Right lobe of liver (tissue), 6 donors: Measurements from ENCODE around the gene COTL1. TPM values are rescaled to one million over a fixed set of nuclear protein-coding genes. Genes with fewer than 3 reads are reported as not detected.

Source experiments
- ATAC-seq, 4 donors: fragments of 200-7000 bp; cut with Tn5 transposase; one replicate each; pipeline ENCODE4 v1.9.1; 2020; ENCODE audit warnings: mild to moderate bottlenecking in 4 of 4, moderate library complexity in 4 of 4
- DNase-seq, 3 donors: peaks; one replicate each; pipeline ENCODE4 v3.0.0-alpha.2; 2020
- H3K27ac ChIP-seq, 3 donors: fragments of 200-600 bp; one replicate each; pipeline ENCODE4 v1.8.0; 2022
- H3K27me3 ChIP-seq, 2 donors: fragments of 200-600 bp; one replicate each; pipeline ENCODE4 v1.8.0; 2022
- H3K36me3 ChIP-seq, 4 donors: fragments of 200-600 bp; sonication (generic) in 1 of 4; one replicate each; pipeline versions ENCODE4 v1.5.1 to v1.8.0; 2017 to 2022; ENCODE audit warnings: control low read depth in 1 of 4
- H3K4me1 ChIP-seq, 4 donors: fragments of 200-600 bp; sonication (generic) in 1 of 4; one replicate each; pipeline versions ENCODE4 v1.5.1 to v1.8.0; 2017 to 2022; ENCODE audit warnings: control low read depth in 1 of 4
- H3K4me3 ChIP-seq, 3 donors: fragments of 200-600 bp; one replicate each; pipeline ENCODE4 v1.8.0; 2022
- H3K9me3 ChIP-seq, 4 donors: fragments of 200-600 bp; sonication (generic) in 1 of 4; one replicate each; pipeline versions ENCODE4 v1.5.1 to v1.8.0; 2017 to 2022; ENCODE audit warnings: control low read depth in 1 of 4
- POLR2A ChIP-seq: fragments of 450-650 bp; IDR thresholded peaks from one replicate; pipeline ENCODE4 v1.6.1; 2017; ENCODE audit warnings: antibody characterized with exemption, mild to moderate bottlenecking
- WGBS: methylation state at CpG from one replicate; pipeline ENCODE4 v1.1.6; 2018; ENCODE audit warnings: low coverage, low lambda C conversion rate; ENCODE audit not compliant: insufficient coverage; ENCODE audit errors: missing lambda C conversion rate; 5-methylcytosine and 5-hydroxymethylcytosine counted together
- intact Hi-C, 2 donors: fragments of 100-400 bp; cut with DNase I; formaldehyde crosslinking; loops; one replicate each; pipeline versions ENCODE4 v1.11.2 to v1.14.1; 2022
- total RNA-seq, 6 experiments: library from RNA; depleted of rRNA in 2 of 6; stranded (reverse); fragments of >200 nt in 2 of 6; fragmentation: NEBNext Ultra II Directional in 3 of 6; extraction: Animal tissue kit (Norgen Biotek cat#: 25700) in 3 of 6; gene quantifications; one replicate each; pipeline versions ENCODE4 v1.1.0 to v1.2.4, GENCODE V29; 2016 to 2023
- TF ChIP-seq, protein P1 (sequence below), 4 donors: fragments of 200-600 bp in 3 of 4; fragments of 450-650 bp in 1 of 4; IDR thresholded peaks; one replicate each; pipeline versions ENCODE4 v1.5.1 to v1.8.0; 2016 to 2022; ENCODE audit warnings: antibody characterized with exemption in 4 of 4, mild to moderate bottlenecking in 2 of 4
- donor health status: DM: no; HTN: yes; CAD: no.
- donor health status: DM: no; HTN: no; CAD: no.
- donor health status: DM: no; HTN: no; CAD: no.
- donor health status: DM: no; HTN: yes; CAD: no.
- donor health status: DM: no; HTN: yes; CAD: no.

The COTL1 gene
- total RNA-seq, 6 experiments from 2014 or later, result 12.4 to 51.0 (median 18.6) TPM

GRCh38 chr16:84530590-84530989 lies 87.3 kb downstream of the COTL1 start:
- no peaks in the 10 kb centered on the region for H3K9me3 ChIP-seq
- 0% methylated on average over 1 of the region's 5 CpGs for WGBS
- H3K27me3 ChIP-seq, result no peaks in the 10 kb centered on the region
- H3K36me3 ChIP-seq, result no peaks in the 10 kb centered on the region
- TF ChIP-seq, protein P1, sequence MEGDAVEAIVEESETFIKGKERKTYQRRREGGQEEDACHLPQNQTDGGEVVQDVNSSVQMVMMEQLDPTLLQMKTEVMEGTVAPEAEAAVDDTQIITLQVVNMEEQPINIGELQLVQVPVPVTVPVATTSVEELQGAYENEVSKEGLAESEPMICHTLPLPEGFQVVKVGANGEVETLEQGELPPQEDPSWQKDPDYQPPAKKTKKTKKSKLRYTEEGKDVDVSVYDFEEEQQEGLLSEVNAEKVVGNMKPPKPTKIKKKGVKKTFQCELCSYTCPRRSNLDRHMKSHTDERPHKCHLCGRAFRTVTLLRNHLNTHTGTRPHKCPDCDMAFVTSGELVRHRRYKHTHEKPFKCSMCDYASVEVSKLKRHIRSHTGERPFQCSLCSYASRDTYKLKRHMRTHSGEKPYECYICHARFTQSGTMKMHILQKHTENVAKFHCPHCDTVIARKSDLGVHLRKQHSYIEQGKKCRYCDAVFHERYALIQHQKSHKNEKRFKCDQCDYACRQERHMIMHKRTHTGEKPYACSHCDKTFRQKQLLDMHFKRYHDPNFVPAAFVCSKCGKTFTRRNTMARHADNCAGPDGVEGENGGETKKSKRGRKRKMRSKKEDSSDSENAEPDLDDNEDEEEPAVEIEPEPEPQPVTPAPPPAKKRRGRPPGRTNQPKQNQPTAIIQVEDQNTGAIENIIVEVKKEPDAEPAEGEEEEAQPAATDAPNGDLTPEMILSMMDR (IDR thresholded peaks at IDR 0.05), result no peak
- ATAC-seq (no peak), DNase-seq (no peak)
- intact Hi-C loops, result no loop called here
- no peaks in the 10 kb centered on the region for H3K4me1 ChIP-seq
- H3K4me3 ChIP-seq, result no peak overlapping the region
- H3K27ac ChIP-seq, result no peak overlapping the region

DNA sequence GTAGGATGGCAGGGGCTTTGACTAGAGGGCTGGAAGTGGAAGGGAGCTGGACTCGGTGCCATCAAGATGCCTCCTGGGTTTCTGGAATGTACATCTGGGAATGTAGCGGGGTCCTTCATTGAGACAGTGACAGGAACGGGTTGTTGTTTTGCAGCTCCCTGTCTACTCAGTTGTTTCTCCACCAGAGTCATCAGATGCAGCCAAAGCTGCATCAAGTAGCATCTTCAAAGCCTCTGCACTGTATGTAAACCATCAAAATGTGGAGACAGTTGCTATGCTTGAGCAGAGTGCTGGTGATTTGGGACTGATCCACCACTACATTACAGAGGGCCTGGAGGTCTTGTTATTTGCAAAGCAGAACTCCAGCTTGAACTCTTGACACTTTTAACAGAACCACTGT lies 88.3 kb downstream of the COTL1 start:
- ATAC-seq, result no peak
- Histone ChIP-seq H3K9me3 (no peaks in the 10 kb centered on the region), H3K4me3 (no peak overlapping the region), H3K36me3 (no peaks in the 10 kb centered on the region), H3K4me1 (no peaks in the 10 kb centered on the region), H3K27ac (no peak overlapping the region), H3K27me3 (no peaks in the 10 kb centered on the region)
- WGBS, result 67% methylated on average over 1 of the region's 3 CpGs
- no peak for TF ChIP-seq POLR2A
- TF ChIP-seq, protein P1 (IDR thresholded peaks at IDR 0.05), result no peak
- no peak for DNase-seq
- intact Hi-C loops, result no loop called here

DNA sequence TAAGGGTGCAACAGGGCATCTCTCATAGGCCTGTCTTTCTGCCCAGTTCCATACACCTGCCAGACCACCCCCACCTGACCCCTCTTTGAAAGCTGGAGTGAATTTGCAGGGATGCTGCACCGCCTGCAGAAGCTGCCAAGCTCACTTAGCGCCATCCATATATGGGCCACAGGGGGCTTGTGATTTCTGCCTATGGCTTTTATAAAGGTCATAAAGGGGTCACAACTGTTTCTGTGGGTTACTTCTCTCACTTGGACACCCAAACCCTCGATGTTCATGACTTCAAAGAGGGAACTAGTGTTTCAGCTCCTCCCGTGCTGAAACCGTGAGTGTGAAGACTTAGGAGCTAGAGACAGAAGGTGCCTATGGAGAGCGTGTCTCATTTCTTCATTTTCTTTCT lies 89.6 kb downstream of the COTL1 start:
- H3K27ac ChIP-seq, result no peak overlapping the region
- ATAC-seq (no peak), DNase-seq (no peak)
- 64% methylated on average over 5 of the region's 6 CpGs for WGBS
- no peaks in the 10 kb centered on the region for H3K9me3 ChIP-seq
- H3K36me3 ChIP-seq, result no peaks in the 10 kb centered on the region
- H3K27me3 ChIP-seq, result no peaks in the 10 kb centered on the region
- intact Hi-C loops, result no loop called here
- no peak overlapping the region for H3K4me3 ChIP-seq
- TF ChIP-seq, protein P1 (IDR thresholded peaks at IDR 0.05), result no peak
- TF ChIP-seq POLR2A, result no peak
- H3K4me1 ChIP-seq, result no peaks in the 10 kb centered on the region

- no peak for DNase-seq
- Histone ChIP-seq H3K27ac (peak overlapping the region in 2 of 3 donors; percentile 24 to 39), H3K27me3 (no peaks in the 10 kb centered on the region), H3K4me1 (no peaks in the 10 kb centered on the region), H3K4me3 (no peak overlapping the region), H3K36me3 (no peaks in the 10 kb centered on the region), H3K9me3 (no peaks in the 10 kb centered on the region)
- ATAC-seq, result peak in 3 of 4 donors; percentile 15 to 47 (median 27)
- intact Hi-C loops, result no loop called here
- no peak for TF ChIP-seq POLR2A
- TF ChIP-seq, protein P1 (IDR thresholded peaks at IDR 0.05), result no peak
- WGBS, result 36% methylated on average over 5 of the region's 11 CpGs
Measured at GRCh38 chr16:84527532-84528269, 90.2 kb downstream of the COTL1 start.
